Astrocyte of the spinal cord (primary cell): ENCODE measurements around the gene MAGEB18.

Source experiments
- DNase-seq: peaks from one replicate; pipeline ENCODE4 v3.0.0; 2011; ENCODE audit warnings: low read depth, low spot score
- H3K4me3 ChIP-seq: 2 replicates; pipeline ENCODE4 v1.5.1; 2011; ENCODE audit warnings: low read depth, mild to moderate bottlenecking, low read length, moderate library complexity
- CTCF ChIP-seq: IDR thresholded peaks from 2 replicates; pipeline ENCODE4 v1.5.1; 2012; ENCODE audit warnings: low read depth, mild to moderate bottlenecking, low read length, inconsistent platforms
- in situ Hi-C: cut with HindIII; loops from 2 replicates; pipeline ENCODE4 v1.10.0; 2017; ENCODE audit warnings: low sequenced_read_pairs

Gene MAGEB18

GRCh38 chrX:26138274-26138673 lies at the start of gene MAGEB18:
Gene MAGEB18 (plus strand): TSS chrX:26138343. CDS start chrX:26138986, 643 bp downstream.
- DNase-seq: no peak
- no peak for TF ChIP-seq CTCF
- H3K4me3 ChIP-seq: no peak within 1 kb of the TSS
- in situ Hi-C loops: no loop called here

- no peak for DNase-seq
- no peak for TF ChIP-seq CTCF
- in situ Hi-C loops: no loop called here
- no peak overlapping the region for H3K4me3 ChIP-seq
Measured at GRCh38 chrX:26100421-26100920, 37.7 kb upstream of the MAGEB18 start.

GRCh38 chrX:26109142-26109541 lies 29.0 kb upstream of the MAGEB18 start:
- TF ChIP-seq CTCF: no peak
- DNase-seq: no peak
- no peak overlapping the region for H3K4me3 ChIP-seq
- in situ Hi-C loops: no loop called here

- H3K4me3 ChIP-seq: no peak overlapping the region
Measured at GRCh38 chrX:26146024-26146423, 7.9 kb downstream of the MAGEB18 start.

GRCh38 chrX:26160301-26160700 lies 22.2 kb downstream of the MAGEB18 start, which contains the start of gene MAGEB6B:
Gene MAGEB6B (plus strand): TSS chrX:26160601. CDS start chrX:26160601, 0 bp downstream.
- H3K4me3 ChIP-seq: no peak within 1 kb of the TSS
- no peak for DNase-seq
- TF ChIP-seq CTCF: no peak
- in situ Hi-C loops: no loop called here

More at GRCh38 chrX:26146024-26146423, 7.9 kb downstream of the MAGEB18 start:
- DNase-seq: no peak
- in situ Hi-C loops: no loop called here
- no peak for TF ChIP-seq CTCF
